Breast epithelium (tissue), 4 donors: ENCODE results near the gene OPN1LW. TPM values are rescaled to one million over a fixed set of nuclear protein-coding genes. Genes with fewer than 3 reads are reported as not detected.
"Not testable (repeated sequence)": the region's sequence is repeated elsewhere in the genome, so short reads cannot be mapped to it uniquely, and the experiment has no call there.

Experiments
- DNase-seq, 2 donors: peaks; one replicate each; pipeline ENCODE4 v3.0.0-alpha.2; 2019; ENCODE audit warnings: low spot score in 2 of 2
- H3K27ac ChIP-seq, 2 donors: fragments of 200-600 bp; sonication (generic) in 1 of 2; one replicate each; pipeline ENCODE4 v1.5.1; 2016 to 2019; ENCODE audit warnings: mild to moderate bottlenecking in 1 of 2
- H3K27me3 ChIP-seq, 2 donors: fragments of 200-600 bp; sonication (generic) in 1 of 2; one replicate each; pipeline versions ENCODE4 v1.5.1 to v1.6.0; 2017 to 2019; ENCODE audit warnings: control low read depth in 1 of 2, mild to moderate bottlenecking in 1 of 2
- H3K36me3 ChIP-seq: fragments of 200-600 bp; one replicate; pipeline ENCODE4 v1.5.1; 2019
- H3K4me1 ChIP-seq, 2 donors: fragments of 200-600 bp; sonication (generic); one replicate each; pipeline ENCODE4 v1.5.1; 2016 to 2019; ENCODE audit warnings: control low read depth in 1 of 2
- H3K4me3 ChIP-seq, 3 donors: fragments of 200-600 bp; sonication (generic); 1 replicate in 2 of 3; 2 replicates in 1 of 3; pipeline ENCODE4 v1.5.1; 2016 to 2019; ENCODE audit warnings: mild to moderate bottlenecking in 3 of 3, moderate library complexity in 2 of 3
- H3K9me3 ChIP-seq, 2 donors: fragments of 200-600 bp; sonication (generic) in 1 of 2; one replicate each; pipeline ENCODE4 v1.5.1; 2016 to 2019; ENCODE audit warnings: control low read depth in 1 of 2
- POLR2A ChIP-seq: fragments of 450-650 bp; IDR thresholded peaks from one replicate; pipeline ENCODE4 v1.6.1; 2016; ENCODE audit warnings: antibody characterized with exemption, mild to moderate bottlenecking, moderate library complexity
- POLR2AphosphoS5 ChIP-seq, 3 donors: sonication (generic); formaldehyde crosslinking; IDR thresholded peaks; one replicate each; pipeline ENCODE4 v1.6.1; 2017; ENCODE audit warnings: antibody characterized with exemption in 3 of 3
- intact Hi-C: fragments of 100-400 bp; cut with DNase I; formaldehyde crosslinking; loops from one replicate; pipeline ENCODE4 v1.15.1; 2023; ENCODE audit warnings: low total_unique reads
- total RNA-seq, 3 donors: library from RNA; depleted of rRNA; stranded (reverse); fragments of >200 nt; gene quantifications; one replicate each; pipeline ENCODE4 v1.1.0, GENCODE V29; 2016
- TF ChIP-seq, protein P1 (sequence below), 3 donors: fragments of 450-650 bp; IDR thresholded peaks; one replicate each; pipeline ENCODE4 v1.5.1; 2016 to 2017; ENCODE audit warnings: antibody characterized with exemption in 3 of 3, mild to moderate bottlenecking in 3 of 3, moderate library complexity in 3 of 3

Gene OPN1LW
- total RNA-seq, 3 donors from 2014 or later = not detected

GRCh38 chrX:154142386-154142785 lies 1.7 kb upstream of the OPN1LW start:
- H3K4me1 ChIP-seq = no peaks in the 10 kb centered on the region
- H3K4me3 ChIP-seq = no peak overlapping the region
- intact Hi-C loops = no loop called here
- no peak for DNase-seq
- H3K27ac ChIP-seq = no peak overlapping the region
- no peaks in the 10 kb centered on the region for H3K36me3 ChIP-seq
- no peak for TF ChIP-seq POLR2A
- no peak for TF ChIP-seq POLR2AphosphoS5 (IDR thresholded peaks at IDR 0.05)
- TF ChIP-seq, protein P1, sequence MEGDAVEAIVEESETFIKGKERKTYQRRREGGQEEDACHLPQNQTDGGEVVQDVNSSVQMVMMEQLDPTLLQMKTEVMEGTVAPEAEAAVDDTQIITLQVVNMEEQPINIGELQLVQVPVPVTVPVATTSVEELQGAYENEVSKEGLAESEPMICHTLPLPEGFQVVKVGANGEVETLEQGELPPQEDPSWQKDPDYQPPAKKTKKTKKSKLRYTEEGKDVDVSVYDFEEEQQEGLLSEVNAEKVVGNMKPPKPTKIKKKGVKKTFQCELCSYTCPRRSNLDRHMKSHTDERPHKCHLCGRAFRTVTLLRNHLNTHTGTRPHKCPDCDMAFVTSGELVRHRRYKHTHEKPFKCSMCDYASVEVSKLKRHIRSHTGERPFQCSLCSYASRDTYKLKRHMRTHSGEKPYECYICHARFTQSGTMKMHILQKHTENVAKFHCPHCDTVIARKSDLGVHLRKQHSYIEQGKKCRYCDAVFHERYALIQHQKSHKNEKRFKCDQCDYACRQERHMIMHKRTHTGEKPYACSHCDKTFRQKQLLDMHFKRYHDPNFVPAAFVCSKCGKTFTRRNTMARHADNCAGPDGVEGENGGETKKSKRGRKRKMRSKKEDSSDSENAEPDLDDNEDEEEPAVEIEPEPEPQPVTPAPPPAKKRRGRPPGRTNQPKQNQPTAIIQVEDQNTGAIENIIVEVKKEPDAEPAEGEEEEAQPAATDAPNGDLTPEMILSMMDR (IDR thresholded peaks at IDR 0.05) = no peak
- peaks cover 0 to 25% of the 10 kb centered on the region in 2 donors for H3K27me3 ChIP-seq
- H3K9me3 ChIP-seq = no peaks in the 10 kb centered on the region

GRCh38 chrX:154142950-154143745 lies 895 bp upstream of the OPN1LW start:
- intact Hi-C loops = no loop called here
- no peak overlapping the region for H3K27ac ChIP-seq
- H3K4me1 ChIP-seq = no peaks in the 10 kb centered on the region
- H3K27me3 ChIP-seq = peaks cover 0 to 22% of the 10 kb centered on the region in 2 donors
- TF ChIP-seq, protein P1 (IDR thresholded peaks at IDR 0.05) = no peak
- no peak for TF ChIP-seq POLR2AphosphoS5 (IDR thresholded peaks at IDR 0.05)
- TF ChIP-seq POLR2A = no peak
- no peak for DNase-seq
- H3K4me3 ChIP-seq = no peak overlapping the region
- H3K36me3 ChIP-seq = no peaks in the 10 kb centered on the region
- no peaks in the 10 kb centered on the region for H3K9me3 ChIP-seq

DNA sequence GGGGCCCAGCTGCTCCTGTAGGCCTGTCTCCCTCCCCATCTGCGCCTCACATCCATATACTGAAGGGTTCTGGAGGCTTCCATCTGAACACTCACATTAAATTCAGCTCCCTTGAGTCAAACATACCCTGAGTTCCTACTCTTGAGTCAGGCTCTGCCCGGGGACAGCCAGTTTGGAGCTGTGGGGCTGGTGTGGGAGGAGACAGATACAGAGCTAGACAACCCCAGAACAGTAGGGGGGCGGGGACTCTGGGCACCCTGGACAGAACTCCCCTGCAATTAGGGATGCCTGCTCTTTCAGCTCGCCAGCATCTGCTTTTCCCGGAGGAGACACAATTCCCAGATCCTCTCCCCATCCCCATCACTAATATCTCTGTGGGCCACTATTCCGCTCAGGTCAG lies 7.0 kb downstream of the OPN1LW start:
- H3K4me1 ChIP-seq, H3K9me3 ChIP-seq, DNase-seq, H3K36me3 ChIP-seq, H3K4me3 ChIP-seq, intact Hi-C loops, H3K27ac ChIP-seq, H3K27me3 ChIP-seq: not testable (repeated sequence)

GRCh38 chrX:154156221-154156620 lies 12.2 kb downstream of the OPN1LW start:
- H3K4me3 ChIP-seq, H3K36me3 ChIP-seq, DNase-seq, H3K9me3 ChIP-seq, H3K27me3 ChIP-seq, H3K27ac ChIP-seq, intact Hi-C loops, H3K4me1 ChIP-seq: not testable (repeated sequence)

- H3K4me1 ChIP-seq, DNase-seq, H3K9me3 ChIP-seq, H3K27me3 ChIP-seq, H3K27ac ChIP-seq, H3K4me3 ChIP-seq, intact Hi-C loops, H3K36me3 ChIP-seq: not testable (repeated sequence)
These were observed 13.2 kb downstream of the OPN1LW start for GRCh38 chrX:154157207-154157606.

DNA sequence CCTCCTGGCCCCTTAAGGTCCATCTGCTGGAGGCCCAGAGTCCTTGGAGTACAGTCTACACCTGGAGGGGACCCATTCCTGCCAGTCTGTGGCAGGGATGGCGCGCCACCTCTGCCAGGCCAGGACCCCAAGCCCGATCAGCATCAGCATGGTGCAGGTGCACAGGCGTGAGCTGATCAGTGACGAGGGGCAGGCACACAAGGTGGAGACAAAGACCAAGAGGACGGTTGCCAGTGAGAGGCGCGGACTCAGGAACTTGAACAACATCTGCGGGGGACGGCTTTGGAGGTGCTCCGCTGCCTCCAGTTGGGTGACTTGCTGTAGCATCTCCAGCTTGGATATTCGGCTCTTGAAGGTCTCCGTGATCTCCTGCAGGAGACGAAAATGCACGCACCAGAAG lies 15.3 kb downstream of the OPN1LW start:
- H3K4me3 ChIP-seq, H3K4me1 ChIP-seq, intact Hi-C loops: not testable (repeated sequence)

GRCh38 chrX:154164902-154165301 lies 20.9 kb downstream of the OPN1LW start:
- H3K27ac ChIP-seq, intact Hi-C loops, DNase-seq, H3K4me3 ChIP-seq, H3K27me3 ChIP-seq, H3K36me3 ChIP-seq, H3K4me1 ChIP-seq, H3K9me3 ChIP-seq: not testable (repeated sequence)

More for the DNA sequence above, 15.3 kb downstream of the OPN1LW start:
- H3K27ac ChIP-seq, H3K36me3 ChIP-seq, H3K27me3 ChIP-seq, DNase-seq, H3K9me3 ChIP-seq: not testable (repeated sequence)

GRCh38 chrX:154168384-154168783 lies 24.3 kb downstream of the OPN1LW start:
- intact Hi-C loops, DNase-seq, H3K4me3 ChIP-seq, H3K4me1 ChIP-seq, H3K27ac ChIP-seq, H3K27me3 ChIP-seq, H3K36me3 ChIP-seq, H3K9me3 ChIP-seq: not testable (repeated sequence)

- DNase-seq, intact Hi-C loops: not testable (repeated sequence)
These were observed 28.5 kb downstream of the OPN1LW start for GRCh38 chrX:154172535-154172943.

DNA sequence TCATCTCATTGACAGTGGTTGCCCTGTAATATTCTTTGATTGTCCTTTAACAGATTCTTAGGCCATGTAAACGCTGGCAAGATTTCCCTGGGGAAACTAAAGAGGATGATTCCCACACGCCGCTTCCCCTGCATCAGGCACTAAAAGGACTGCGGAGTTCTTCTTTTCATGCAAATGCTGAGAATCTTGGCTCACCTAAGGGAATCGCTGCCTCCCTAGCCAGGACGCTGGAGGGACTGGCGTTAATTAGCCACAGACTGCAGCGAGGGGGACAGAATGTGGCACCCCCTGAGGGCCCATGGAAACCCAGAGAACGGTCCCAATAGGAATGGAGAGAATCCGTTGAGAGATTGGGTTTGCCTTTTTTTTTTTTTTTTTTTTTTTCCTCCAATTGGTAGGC lies 30.3 kb downstream of the OPN1LW start:
- H3K4me3 ChIP-seq, H3K36me3 ChIP-seq, H3K27me3 ChIP-seq, H3K9me3 ChIP-seq, intact Hi-C loops, H3K4me1 ChIP-seq, DNase-seq, H3K27ac ChIP-seq: not testable (repeated sequence)

More at GRCh38 chrX:154172535-154172943, 28.5 kb downstream of the OPN1LW start:
- H3K27ac ChIP-seq, H3K4me3 ChIP-seq, H3K4me1 ChIP-seq, H3K36me3 ChIP-seq, H3K9me3 ChIP-seq, H3K27me3 ChIP-seq: not testable (repeated sequence)

GRCh38 chrX:154182296-154182695 lies 38.3 kb downstream of the OPN1LW start, which contains the start of gene OPN1MW:
TSS of gene OPN1MW (plus strand) at chrX:154182596. CDS start at chrX:154182678, 82 bp downstream.
- not testable (repeated sequence) for H3K27me3 ChIP-seq, DNase-seq

More at GRCh38 chrX:154182296-154182695, 38.3 kb downstream of the OPN1LW start, which contains the start of gene OPN1MW:
- H3K36me3 ChIP-seq, H3K4me3 ChIP-seq, H3K27ac ChIP-seq, intact Hi-C loops, H3K4me1 ChIP-seq, H3K9me3 ChIP-seq: not testable (repeated sequence)
